HG02840 (cell line): ENCODE results near the gene CLN3.
"Not testable (repeated sequence)": the region's sequence is repeated elsewhere in the genome, so short reads cannot be mapped to it uniquely, and the experiment has no call there.

Source experiments
- ATAC-seq: cut with Tn5 transposase; IDR thresholded peaks from one replicate; pipeline ENCODE4 v1.9.1; 2021; ENCODE audit warnings: mild to moderate bottlenecking, moderate library complexity, moderate number of reproducible peaks; ENCODE audit not compliant: unreplicated experiment, low FRiP score

Gene CLN3

GRCh38 chr16:28495098-28495793 is 3.4 kb upstream of the CLN3 start:
- ATAC-seq = no peak

GRCh38 chr16:28494121-28494851 is 2.4 kb upstream of the CLN3 start, which contains the start of gene APOBR:
APOBR (plus strand) TSS chr16:28494643; CDS start chr16:28494682, 39 bp downstream.
- ATAC-seq = no peak

DNA sequence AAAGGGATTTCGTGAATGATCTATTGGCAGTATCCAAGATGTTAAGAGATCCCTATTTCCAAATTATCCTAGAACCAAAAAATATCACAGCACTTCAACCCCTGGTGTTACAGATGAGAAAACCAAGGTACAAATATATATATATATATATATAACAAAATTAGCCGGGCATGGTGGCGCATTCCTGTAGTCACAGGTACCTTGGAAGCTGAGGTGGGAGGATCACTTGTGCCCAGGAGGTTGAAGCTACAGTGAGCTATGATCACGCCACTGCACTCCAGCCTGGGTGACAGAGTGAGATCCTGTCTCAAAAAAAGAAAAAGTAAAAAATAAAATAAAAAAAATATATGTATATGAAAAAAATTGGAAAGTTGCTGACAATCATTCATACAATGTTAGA is 637 bp upstream of the CLN3 start:
- ATAC-seq = no peak

DNA sequence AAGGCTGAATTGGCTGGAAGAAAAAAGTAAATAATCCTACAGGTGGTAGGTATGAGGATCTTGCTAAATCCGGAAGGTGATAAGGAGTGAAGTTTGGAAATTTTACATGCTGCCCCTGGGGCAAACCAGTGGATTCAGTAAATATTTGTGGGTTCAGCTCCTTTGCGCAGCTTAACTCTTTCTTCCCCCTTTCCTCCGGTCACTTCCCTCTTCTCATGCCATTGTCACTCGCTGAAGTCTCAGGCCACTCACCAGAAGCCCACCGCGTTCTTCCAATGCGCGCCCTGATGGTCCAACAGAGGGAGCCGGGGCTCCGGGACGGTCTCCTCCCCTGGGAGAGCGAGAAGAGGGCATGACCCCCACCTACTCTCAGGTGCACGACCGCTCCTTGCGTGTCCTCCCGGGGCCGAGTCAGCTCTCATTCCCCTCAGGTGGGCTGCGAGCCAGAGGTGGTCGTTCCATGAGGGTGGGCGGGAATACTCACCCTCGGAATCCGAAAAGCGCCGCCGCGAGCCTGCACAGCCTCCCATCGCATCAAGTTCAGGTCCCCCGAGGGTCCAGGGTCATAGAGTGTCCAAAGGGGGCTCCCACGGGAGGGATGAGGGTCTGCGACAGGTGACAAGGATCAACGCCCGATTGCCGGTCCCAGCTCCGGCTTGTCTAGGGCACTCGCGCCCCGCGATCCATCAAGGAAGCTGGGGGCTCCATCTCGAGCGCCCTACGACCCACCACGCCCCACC is 474 bp downstream of the CLN3 start:
- no peak for ATAC-seq

DNA sequence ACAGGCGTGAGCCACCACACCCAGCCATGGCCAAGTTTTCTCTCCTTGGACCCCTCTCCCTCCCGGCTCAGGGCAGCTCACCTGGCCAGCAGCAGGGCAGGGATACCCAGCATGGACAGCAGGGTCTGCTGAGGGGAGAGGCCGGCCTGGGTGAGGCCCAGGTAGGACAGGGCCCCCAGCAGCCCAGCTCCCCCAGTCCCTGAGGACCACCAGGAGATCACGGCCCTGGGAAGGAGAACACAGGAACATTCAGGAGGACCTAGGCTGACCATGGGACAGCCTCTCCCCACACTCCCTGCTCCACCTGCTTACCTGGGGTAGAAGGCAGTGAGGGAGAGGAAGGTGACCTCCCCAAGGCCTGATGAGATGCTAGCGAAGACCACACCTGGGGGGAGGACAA is 5.6 kb downstream of the CLN3 start:
- ATAC-seq = no peak

GRCh38 chr16:28483361-28483760 is 8.5 kb downstream of the CLN3 start:
- ATAC-seq = not testable (repeated sequence)

DNA sequence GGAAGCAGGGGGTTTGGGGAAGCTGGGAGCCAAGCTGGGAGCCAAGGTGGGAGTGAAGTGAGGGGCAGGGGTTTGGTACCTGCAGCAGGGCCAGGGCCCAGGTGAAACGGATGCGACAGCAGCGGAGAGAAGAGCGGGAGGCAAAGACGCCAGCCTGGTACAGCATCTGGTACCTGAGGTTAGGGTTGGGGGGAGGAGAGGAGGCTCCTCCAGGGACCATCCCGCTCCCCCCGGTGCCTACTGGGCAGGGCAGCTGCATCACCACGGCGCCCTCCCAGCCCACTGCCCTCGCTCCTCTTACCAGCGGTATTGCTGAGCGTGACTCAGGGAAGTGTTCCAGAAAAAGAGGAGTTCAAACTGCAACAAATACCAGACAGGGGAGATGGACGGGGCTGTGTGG is 9.8 kb downstream of the CLN3 start:
- no peak for ATAC-seq

DNA sequence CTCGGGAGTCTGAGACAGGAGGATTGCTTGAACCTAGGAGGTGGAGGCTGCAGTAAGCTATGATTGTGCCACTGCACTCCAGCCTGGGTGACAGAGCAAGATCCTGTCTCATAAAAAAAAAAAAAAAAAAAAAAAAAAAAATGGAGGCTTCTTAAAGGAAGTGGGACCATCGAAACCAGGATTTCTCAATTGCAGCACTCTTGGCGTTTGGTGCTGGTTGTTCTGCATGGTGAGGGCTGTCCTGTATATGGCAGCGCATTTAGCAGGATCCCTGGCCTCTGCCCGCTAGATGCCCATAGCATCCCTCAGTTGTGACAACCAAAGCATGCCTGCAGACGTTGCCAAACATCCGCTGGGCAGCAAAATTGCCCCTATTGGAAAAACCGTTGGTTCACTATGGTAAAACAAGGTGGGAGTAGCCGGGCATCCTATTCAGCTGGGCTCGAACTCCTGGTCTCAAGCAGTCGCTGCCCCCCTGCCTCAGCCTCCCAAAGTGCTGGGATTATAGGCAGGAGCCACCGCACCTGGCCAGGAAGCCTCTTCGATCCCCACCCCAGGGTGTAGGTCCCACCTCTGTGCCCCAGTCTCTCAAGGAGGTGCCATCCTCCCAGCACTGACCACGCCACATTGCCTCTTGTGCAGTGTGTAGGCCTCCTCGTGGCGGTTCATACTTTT is 13.2 kb downstream of the CLN3 start:
- no peak for ATAC-seq

GRCh38 chr16:28477311-28477920 is 14.5 kb downstream of the CLN3 start:
- no peak for ATAC-seq

DNA sequence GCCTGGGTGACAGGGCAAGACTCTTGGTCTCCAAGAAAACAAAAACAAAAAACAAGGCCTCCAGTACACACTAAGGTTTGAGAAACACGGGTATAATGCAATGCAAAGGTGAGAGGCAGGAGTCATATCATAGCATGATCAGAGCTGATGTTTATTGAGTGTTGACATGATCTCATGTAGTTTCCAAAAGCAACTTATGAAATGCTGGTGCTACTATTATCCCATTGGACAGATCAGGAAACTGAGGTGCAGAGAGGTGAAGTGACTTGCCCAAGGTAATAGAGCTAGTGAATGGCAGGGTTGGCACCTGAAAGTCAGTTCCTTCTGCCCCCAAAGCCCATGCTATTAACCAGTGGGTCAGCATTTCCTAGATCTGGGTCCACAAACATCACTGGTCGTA is 16.7 kb downstream of the CLN3 start:
- ATAC-seq = no peak

DNA sequence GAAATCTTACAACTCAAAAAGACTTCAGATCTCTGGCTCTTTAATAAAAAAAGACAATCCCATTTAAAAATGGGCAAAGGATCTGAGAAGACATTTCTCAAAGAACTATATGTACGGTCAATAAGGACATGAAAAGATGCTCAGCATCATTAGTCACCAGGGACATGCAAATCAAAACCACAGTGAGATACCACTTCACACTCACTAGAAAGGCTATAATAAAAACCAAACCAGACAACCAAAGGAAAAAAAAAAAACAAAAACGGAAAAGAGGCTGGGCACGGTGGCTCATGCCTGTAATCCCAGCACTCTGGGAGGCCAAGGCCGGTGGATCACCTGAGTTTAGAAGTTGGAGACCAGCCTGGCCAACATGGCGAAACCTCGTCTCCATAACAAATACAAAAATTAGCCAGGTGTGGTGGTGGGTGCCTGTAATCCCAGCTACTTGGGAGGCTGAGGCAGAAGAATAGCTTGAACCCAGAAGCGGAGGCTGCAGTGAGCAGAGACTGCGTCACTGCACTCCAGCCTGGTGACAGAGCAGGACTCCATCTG is 18.1 kb downstream of the CLN3 start:
- no peak for ATAC-seq

- ATAC-seq = not testable (repeated sequence)
Observed at GRCh38 chr16:28447081-28447480, 44.8 kb downstream of the CLN3 start.

- not testable (repeated sequence) for ATAC-seq
Observed at GRCh38 chr16:28446388-28446787, 45.5 kb downstream of the CLN3 start.

GRCh38 chr16:28443943-28444342 is 47.9 kb downstream of the CLN3 start:
- ATAC-seq = not testable (repeated sequence)

- not testable (repeated sequence) for ATAC-seq
Observed at GRCh38 chr16:28438899-28439298, 53.0 kb downstream of the CLN3 start.

DNA sequence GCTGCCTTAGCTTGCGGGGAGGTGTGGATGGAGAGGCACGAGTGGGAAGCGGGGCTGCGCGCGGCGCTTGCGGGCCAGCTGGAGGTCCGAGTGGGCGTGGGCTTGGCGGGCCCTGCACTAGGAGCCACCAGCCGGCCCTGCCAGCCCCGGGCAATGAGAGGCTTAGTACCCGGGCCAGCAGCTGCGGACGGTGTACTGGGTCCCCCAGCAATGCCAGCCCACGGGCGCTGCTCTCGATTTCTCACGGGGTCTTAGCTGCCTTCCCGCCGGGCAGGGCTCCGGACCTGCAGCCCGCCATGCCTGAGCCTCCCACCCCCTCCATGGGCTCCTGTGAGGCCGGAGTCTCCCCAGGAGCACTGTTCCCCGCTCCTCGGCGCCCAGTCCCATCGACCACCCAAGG is 56.5 kb downstream of the CLN3 start:
- not testable (repeated sequence) for ATAC-seq
